Liver (tissue), 3 donors: ENCODE results near the gene ANKRD16.

Source experiments
- EGR1 ChIP-seq, 2 donors: IDR thresholded peaks; 2 replicates each; pipeline ENCODE4 v1.6.1; 2016 to 2018; ENCODE audit warnings: antibody characterized with exemption in 2 of 2, low read depth in 2 of 2
- GABPA ChIP-seq, 2 donors: IDR thresholded peaks in 1 of 2; conservative IDR thresholded peaks in 1 of 2; 2 replicates each; pipeline ENCODE4 v1.6.1; 2016; ENCODE audit warnings: antibody characterized with exemption in 2 of 2, mild to moderate bottlenecking in 1 of 2, moderate library complexity in 1 of 2
- HNF4A ChIP-seq, 2 donors: conservative IDR thresholded peaks; 2 replicates each; pipeline ENCODE4 v1.6.1; 2016; ENCODE audit warnings: antibody characterized with exemption in 2 of 2, mild to moderate bottlenecking in 2 of 2
- HNF4G ChIP-seq: IDR thresholded peaks from 2 replicates; pipeline ENCODE4 v1.6.1; 2016; ENCODE audit warnings: antibody characterized with exemption
- JUND ChIP-seq, 2 donors: IDR thresholded peaks; 2 replicates each; pipeline ENCODE4 v1.6.1; 2016; ENCODE audit warnings: antibody characterized with exemption in 2 of 2
- MAX ChIP-seq: IDR thresholded peaks from 2 replicates; pipeline ENCODE4 v1.6.1; 2016; ENCODE audit warnings: antibody characterized with exemption
- RAD21 ChIP-seq, 2 donors: IDR thresholded peaks; 2 replicates each; pipeline ENCODE4 v1.6.1; 2016; ENCODE audit warnings: antibody characterized with exemption in 2 of 2, mild to moderate bottlenecking in 2 of 2
- REST ChIP-seq: IDR thresholded peaks from 2 replicates; pipeline ENCODE4 v1.6.1; 2016; ENCODE audit warnings: antibody characterized with exemption, mild to moderate bottlenecking
- RXRA ChIP-seq, 2 donors: IDR thresholded peaks; 2 replicates each; pipeline ENCODE4 v1.6.1; 2017 to 2018; ENCODE audit warnings: antibody characterized with exemption in 2 of 2, mild to moderate bottlenecking in 1 of 2
- TAF1 ChIP-seq: conservative IDR thresholded peaks from 2 replicates; pipeline ENCODE4 v1.6.1; 2016; ENCODE audit warnings: antibody characterized with exemption, mild to moderate bottlenecking
- YY1 ChIP-seq: IDR thresholded peaks from 2 replicates; pipeline ENCODE4 v1.6.1; 2016; ENCODE audit warnings: antibody characterized with exemption, mild to moderate bottlenecking
- TF ChIP-seq, protein P1 (sequence below): fragments of 150-350 bp; IDR thresholded peaks from 2 replicates; pipeline ENCODE4 v1.5.1; 2017; ENCODE audit warnings: improper control_type of control experiment, low read depth, low read length; ENCODE audit not compliant: missing input control
- donor health status: healthy.
- donor health status: healthy.

GRCh38 chr10:5919568-5919967 is 29.9 kb upstream of the ANKRD16 start:
- TF ChIP-seq, protein P1, sequence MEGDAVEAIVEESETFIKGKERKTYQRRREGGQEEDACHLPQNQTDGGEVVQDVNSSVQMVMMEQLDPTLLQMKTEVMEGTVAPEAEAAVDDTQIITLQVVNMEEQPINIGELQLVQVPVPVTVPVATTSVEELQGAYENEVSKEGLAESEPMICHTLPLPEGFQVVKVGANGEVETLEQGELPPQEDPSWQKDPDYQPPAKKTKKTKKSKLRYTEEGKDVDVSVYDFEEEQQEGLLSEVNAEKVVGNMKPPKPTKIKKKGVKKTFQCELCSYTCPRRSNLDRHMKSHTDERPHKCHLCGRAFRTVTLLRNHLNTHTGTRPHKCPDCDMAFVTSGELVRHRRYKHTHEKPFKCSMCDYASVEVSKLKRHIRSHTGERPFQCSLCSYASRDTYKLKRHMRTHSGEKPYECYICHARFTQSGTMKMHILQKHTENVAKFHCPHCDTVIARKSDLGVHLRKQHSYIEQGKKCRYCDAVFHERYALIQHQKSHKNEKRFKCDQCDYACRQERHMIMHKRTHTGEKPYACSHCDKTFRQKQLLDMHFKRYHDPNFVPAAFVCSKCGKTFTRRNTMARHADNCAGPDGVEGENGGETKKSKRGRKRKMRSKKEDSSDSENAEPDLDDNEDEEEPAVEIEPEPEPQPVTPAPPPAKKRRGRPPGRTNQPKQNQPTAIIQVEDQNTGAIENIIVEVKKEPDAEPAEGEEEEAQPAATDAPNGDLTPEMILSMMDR = no peak
- TF ChIP-seq YY1 (no peak), RAD21 (IDR thresholded peaks at IDR 0.05) (no peak), MAX (no peak), EGR1 (IDR thresholded peaks at IDR 0.05; ENCODE audit: low read depth in 2 of 2) (no peak), JUND (IDR thresholded peaks at IDR 0.05) (no peak), RXRA (IDR thresholded peaks at IDR 0.05) (no peak), GABPA (IDR thresholded peaks at IDR 0.05 in 1 of 2, conservative IDR thresholded peaks at IDR 0.05 in 1 of 2) (no peak), HNF4G (no peak), REST (no peak), HNF4A (conservative IDR thresholded peaks at IDR 0.05) (no peak), TAF1 (no peak)
